Spleen (tissue), 11 donors: ENCODE results near the gene DALRD3. TPM values are rescaled to one million over a fixed set of nuclear protein-coding genes. Genes with fewer than 3 reads are reported as not detected.

Experiments
- DNase-seq: peaks from one replicate; pipeline ENCODE4 v3.0.0-alpha.2; 2020
- H3K27ac ChIP-seq, 8 donors: fragments of 200-600 bp; sonication (generic) in 7 of 8; 1 replicate in 4 of 8; 2 replicates in 4 of 8; pipeline versions ENCODE4 v1.5.0 to v1.8.0; 2016 to 2021; ENCODE audit warnings: inconsistent platforms in 4 of 8, mild to moderate bottlenecking in 4 of 8, moderate library complexity in 1 of 8
- H3K27me3 ChIP-seq, 7 donors: fragments of 200-600 bp; sonication (generic) in 6 of 7; replicated peaks in 1 of 7; 1 replicate in 4 of 7; 2 replicates in 3 of 7; pipeline versions ENCODE4 v1.5.0 to v1.8.0; 2016 to 2021; ENCODE audit warnings: inconsistent platforms in 3 of 7, mild to moderate bottlenecking in 1 of 7
- H3K36me3 ChIP-seq, 6 donors: fragments of 200-600 bp; sonication (generic) in 5 of 6; 1 replicate in 4 of 6; 2 replicates in 2 of 6; pipeline versions ENCODE4 v1.5.0 to v1.8.0; 2016 to 2021; ENCODE audit warnings: inconsistent platforms in 2 of 6
- H3K4me1 ChIP-seq, 6 donors: fragments of 200-600 bp; sonication (generic) in 5 of 6; 1 replicate in 3 of 6; 2 replicates in 3 of 6; pipeline versions ENCODE4 v1.5.0 to v1.8.0; 2016 to 2021; ENCODE audit warnings: inconsistent platforms in 3 of 6
- H3K4me3 ChIP-seq, 8 donors: fragments of 200-600 bp; sonication (generic) in 7 of 8; 1 replicate in 4 of 8; 2 replicates in 4 of 8; pipeline versions ENCODE4 v1.5.0 to v1.8.0; 2016 to 2021; ENCODE audit warnings: inconsistent platforms in 4 of 8, mild to moderate bottlenecking in 4 of 8, moderate library complexity in 2 of 8
- H3K9me3 ChIP-seq, 8 donors: fragments of 200-600 bp; sonication (generic) in 7 of 8; 1 replicate in 4 of 8; 2 replicates in 4 of 8; pipeline versions ENCODE4 v1.5.0 to v1.8.0; 2016 to 2021; ENCODE audit warnings: inconsistent platforms in 4 of 8
- POLR2A ChIP-seq, 3 donors: fragments of 450-650 bp; IDR thresholded peaks; one replicate each; pipeline ENCODE4 v1.5.1; 2017; ENCODE audit warnings: antibody characterized with exemption in 3 of 3, mild to moderate bottlenecking in 1 of 3
- POLR2AphosphoS5 ChIP-seq, 3 donors: sonication (generic); formaldehyde crosslinking; IDR thresholded peaks; one replicate each; pipeline ENCODE4 v1.5.1; 2017; ENCODE audit warnings: antibody characterized with exemption in 3 of 3
- WGBS, 5 donors: extraction: QIAGEN DNeasy Blood & Tissue Kit in 3 of 5; methylation state at CpG; one replicate each; pipeline versions ENCODE4 v1.1.5 to v1.1.7; 2013 to 2018; 5-methylcytosine and 5-hydroxymethylcytosine counted together
- intact Hi-C: fragments of 100-400 bp; cut with DNase I; formaldehyde crosslinking; loops from one replicate; pipeline ENCODE4 v1.15.0; 2023; ENCODE audit warnings: low total_unique reads
- polyA plus RNA-seq, 3 donors: library from polyadenylated mRNA; stranded (reverse); fragments of 200-250 nt; gene quantifications; one replicate each; pipeline ENCODE4 v1.2.1, GENCODE V29; 2013
- total RNA-seq, 7 donors: library from RNA; depleted of rRNA in 3 of 7; stranded (reverse); fragments of >200 nt in 3 of 7; fragmentation: NEBNext Ultra II Directional in 4 of 7; extraction: Animal tissue kit (Norgen Biotek cat#: 25700) in 4 of 7; gene quantifications; one replicate each; pipeline versions ENCODE4 v1.1.0 to v1.2.1, GENCODE V29; 2016 to 2021
- TF ChIP-seq, protein P1 (sequence below), 11 experiments: fragments of 200-600 bp in 7 of 11; fragments of 450-650 bp in 4 of 11; sonication (generic) in 4 of 11; IDR thresholded peaks in 8 of 11; conservative IDR thresholded peaks in 3 of 11; 1 replicate in 7 of 11; 2 replicates in 4 of 11; pipeline versions ENCODE4 v1.4.0 to v1.8.0; 2016 to 2021; ENCODE audit warnings: antibody characterized with exemption in 11 of 11, inconsistent platforms in 4 of 11, mild to moderate bottlenecking in 1 of 11
- donor health status: healthy with polysubstance abuse.
- donor health status: DM: no; HTN: no; CAD: no; lungs with moderate emphysema.
- donor health status: DM: no; HTN: no; CAD: no.
- donor health status: Bipolar disorder and iron deficiency.
- donor health status: healthy.
- donor health status: DM: no; HTN: no; CAD: no.
- donor health status: DM: yes; HTN: yes; CAD: no.

DALRD3 gene
- total and polyA plus RNA-seq, 10 donors = 16.4 to 32.0 (median 25.3) TPM

DNA sequence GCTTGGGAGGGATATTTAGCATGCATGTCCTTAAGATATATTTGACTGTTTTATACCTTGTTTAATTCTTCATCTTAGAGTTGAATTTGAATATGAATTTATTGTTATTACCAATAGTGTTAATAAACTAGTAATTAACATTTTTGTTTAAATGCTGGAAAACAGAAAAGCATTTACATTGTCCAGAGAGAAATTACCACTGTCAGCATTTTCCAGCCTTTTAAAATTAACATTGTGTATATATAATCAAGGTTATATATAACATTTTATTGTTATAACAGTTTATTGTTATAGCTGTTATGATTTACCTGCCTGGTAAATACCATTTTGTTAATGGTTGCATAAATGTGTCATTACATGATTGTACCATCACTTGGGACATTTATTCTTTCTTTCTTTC is 36.4 kb downstream of the DALRD3 start:
- Histone ChIP-seq H3K27me3 (no peaks in the 10 kb centered on the region), H3K27ac (no peak overlapping the region), H3K36me3 (peaks cover 5 to 97% (median 79%) of the 10 kb centered on the region in 6 donors), H3K4me1 (no peaks in the 10 kb centered on the region), H3K4me3 (no peak overlapping the region), H3K9me3 (no peaks in the 10 kb centered on the region)
- TF ChIP-seq POLR2A (IDR thresholded peaks at IDR 0.05) (no peak), POLR2AphosphoS5 (IDR thresholded peaks at IDR 0.05) (no peak)
- intact Hi-C loops = no loop called here
- no peak for DNase-seq

DNA sequence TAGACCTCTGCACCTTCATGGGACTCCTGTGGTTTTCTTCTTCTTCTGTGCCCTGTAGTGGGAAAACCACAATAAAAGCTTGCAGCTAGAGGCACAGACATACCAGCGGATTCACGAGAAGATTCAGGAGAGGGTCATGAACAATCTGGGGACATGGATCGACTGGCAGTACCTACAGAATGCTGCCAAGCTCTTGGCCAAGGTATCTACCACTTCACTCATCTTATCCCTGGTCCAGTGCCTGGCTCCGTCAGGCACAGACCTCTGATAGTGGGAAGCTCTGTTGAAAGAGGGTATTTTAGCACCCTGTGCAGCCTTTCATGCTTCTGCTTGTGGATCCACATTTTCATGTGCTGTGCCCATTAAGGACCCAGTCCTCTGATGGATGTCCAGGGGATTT is 38.1 kb downstream of the DALRD3 start:
- no peak for DNase-seq
- H3K9me3 ChIP-seq = no peaks in the 10 kb centered on the region
- intact Hi-C loops = no loop called here
- TF ChIP-seq POLR2A (IDR thresholded peaks at IDR 0.05) (no peak), POLR2AphosphoS5 (IDR thresholded peaks at IDR 0.05) (no peak)
- TF ChIP-seq, protein P1, sequence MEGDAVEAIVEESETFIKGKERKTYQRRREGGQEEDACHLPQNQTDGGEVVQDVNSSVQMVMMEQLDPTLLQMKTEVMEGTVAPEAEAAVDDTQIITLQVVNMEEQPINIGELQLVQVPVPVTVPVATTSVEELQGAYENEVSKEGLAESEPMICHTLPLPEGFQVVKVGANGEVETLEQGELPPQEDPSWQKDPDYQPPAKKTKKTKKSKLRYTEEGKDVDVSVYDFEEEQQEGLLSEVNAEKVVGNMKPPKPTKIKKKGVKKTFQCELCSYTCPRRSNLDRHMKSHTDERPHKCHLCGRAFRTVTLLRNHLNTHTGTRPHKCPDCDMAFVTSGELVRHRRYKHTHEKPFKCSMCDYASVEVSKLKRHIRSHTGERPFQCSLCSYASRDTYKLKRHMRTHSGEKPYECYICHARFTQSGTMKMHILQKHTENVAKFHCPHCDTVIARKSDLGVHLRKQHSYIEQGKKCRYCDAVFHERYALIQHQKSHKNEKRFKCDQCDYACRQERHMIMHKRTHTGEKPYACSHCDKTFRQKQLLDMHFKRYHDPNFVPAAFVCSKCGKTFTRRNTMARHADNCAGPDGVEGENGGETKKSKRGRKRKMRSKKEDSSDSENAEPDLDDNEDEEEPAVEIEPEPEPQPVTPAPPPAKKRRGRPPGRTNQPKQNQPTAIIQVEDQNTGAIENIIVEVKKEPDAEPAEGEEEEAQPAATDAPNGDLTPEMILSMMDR (IDR thresholded peaks at IDR 0.05 in 8 of 11, conservative IDR thresholded peaks at IDR 0.05 in 3 of 11) = no peak
- no peak overlapping the region for H3K4me3 ChIP-seq
- WGBS, 5 donors = 91 to 97% (median 95%) methylated on average over 4 of the region's 4 CpGs
- H3K4me1 ChIP-seq = no peaks in the 10 kb centered on the region
- H3K27me3 ChIP-seq = no peaks in the 10 kb centered on the region
- H3K27ac ChIP-seq = no peak overlapping the region
- peaks cover 5 to 98% (median 92%) of the 10 kb centered on the region in 6 donors for H3K36me3 ChIP-seq

DNA sequence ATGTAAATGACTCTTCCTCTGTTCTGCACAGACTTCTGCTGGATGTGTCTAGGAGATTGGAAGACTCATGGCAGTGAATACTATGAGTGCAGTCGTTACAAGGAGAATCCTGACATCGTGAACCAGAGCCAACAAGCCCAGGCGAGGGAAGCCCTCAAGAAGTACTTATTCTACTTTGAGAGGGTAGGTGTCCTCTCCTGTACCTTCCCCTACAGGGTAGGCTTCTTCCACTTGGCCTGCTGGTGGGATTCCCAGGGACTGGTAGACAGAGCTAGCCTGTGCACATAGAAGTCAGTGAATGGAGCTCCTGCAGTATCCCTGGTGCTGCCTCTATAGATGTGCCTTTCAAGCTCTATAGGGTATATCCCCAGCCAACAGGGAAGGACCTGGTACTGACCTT is 38.9 kb downstream of the DALRD3 start:
- no peak for DNase-seq
- Histone ChIP-seq H3K4me1 (no peaks in the 10 kb centered on the region), H3K9me3 (no peaks in the 10 kb centered on the region), H3K27me3 (no peaks in the 10 kb centered on the region), H3K36me3 (peaks cover 5 to 98% (median 92%) of the 10 kb centered on the region in 6 donors), H3K27ac (no peak overlapping the region), H3K4me3 (no peak overlapping the region)
- intact Hi-C loops = no loop called here
- WGBS, 5 donors = 87 to 100% (median 97%) methylated on average over 2 to 3 of the region's 3 CpGs
- TF ChIP-seq POLR2A (IDR thresholded peaks at IDR 0.05) (no peak), POLR2AphosphoS5 (IDR thresholded peaks at IDR 0.05) (no peak)
- TF ChIP-seq, protein P1 (IDR thresholded peaks at IDR 0.05 in 8 of 11, conservative IDR thresholded peaks at IDR 0.05 in 3 of 11) = no peak

DNA sequence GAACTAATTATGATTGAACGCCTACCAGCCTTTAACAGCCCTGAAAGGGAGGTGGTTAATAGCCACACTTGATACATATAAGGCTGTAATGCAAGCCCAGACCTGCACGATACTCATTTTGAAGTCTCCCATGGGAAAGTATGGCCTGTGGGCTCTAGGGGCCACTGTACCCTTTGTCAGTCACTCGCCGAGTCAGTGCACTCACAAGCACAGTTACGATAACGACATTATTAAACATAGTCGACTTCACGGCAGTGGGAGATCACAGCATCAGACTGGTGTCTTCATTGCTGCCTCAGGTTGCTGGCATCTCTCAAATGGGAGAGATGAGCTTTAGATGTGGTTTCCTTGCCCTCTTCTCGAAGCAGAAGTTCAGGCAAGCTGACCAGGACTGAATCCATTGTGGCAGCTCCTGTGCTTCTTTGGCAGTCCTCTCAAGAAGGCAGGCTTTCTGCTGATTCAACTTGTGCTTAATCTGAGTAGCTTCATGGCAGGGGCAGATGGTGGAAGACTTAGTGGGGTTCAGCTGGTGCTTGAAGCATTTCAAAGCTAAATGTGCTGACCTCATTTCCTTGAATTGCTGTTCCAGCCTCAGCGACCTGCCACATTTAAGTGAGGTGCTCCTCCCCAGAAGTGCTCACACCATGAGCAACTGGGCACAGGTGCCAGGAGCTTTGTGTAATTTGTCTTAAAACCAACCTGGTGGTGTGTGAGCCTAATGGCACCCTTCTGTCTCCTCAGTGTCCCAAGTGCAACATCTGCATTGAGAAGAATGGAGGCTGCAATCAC is 44.1 kb downstream of the DALRD3 start:
- Histone ChIP-seq H3K36me3 (peaks cover 10 to 100% (median 95%) of the 10 kb centered on the region in 6 donors), H3K9me3 (no peaks in the 10 kb centered on the region), H3K4me1 (no peaks in the 10 kb centered on the region), H3K4me3 (no peak overlapping the region), H3K27ac (no peak overlapping the region), H3K27me3 (no peaks in the 10 kb centered on the region)
- intact Hi-C loops = no loop called here
- WGBS, 5 donors = 84 to 88% (median 85%) methylated on average over 10 of the region's 10 CpGs
- TF ChIP-seq, protein P1 (IDR thresholded peaks at IDR 0.05 in 8 of 11, conservative IDR thresholded peaks at IDR 0.05 in 3 of 11) = no peak
- no peak for DNase-seq
